Limb (tissue), 2 donors: Measurements from ENCODE around the gene NWD2.
"Not testable (repeated sequence)": the region's sequence is repeated elsewhere in the genome, so short reads cannot be mapped to it uniquely, and the experiment has no call there.

Experiments
- DNase-seq, 2 donors: peaks; one replicate each; pipeline ENCODE4 v3.0.0-alpha.2; 2016; ENCODE audit errors: extremely low spot score in 2 of 2

NWD2 gene

GRCh38 chr4:37244583-37245390 is at the start of gene NWD2:
Gene NWD2 (plus strand): TSS chr4:37244743. CDS start chr4:37245068, 325 bp downstream.
- DNase-seq, result peak; percentile 19 to 73

- no peak for DNase-seq
These were observed 46.6 kb upstream of the NWD2 start for GRCh38 chr4:37197899-37198298.

- DNase-seq, result not testable (repeated sequence)
These were observed 39.8 kb upstream of the NWD2 start for GRCh38 chr4:37204740-37205139.

- DNase-seq, result no peak
These were observed 28.3 kb upstream of the NWD2 start for GRCh38 chr4:37216209-37216608.

GRCh38 chr4:37219242-37219641 is 25.3 kb upstream of the NWD2 start:
- DNase-seq, result no peak

- DNase-seq, result no peak
These were observed 24.6 kb upstream of the NWD2 start for GRCh38 chr4:37219990-37220389.

GRCh38 chr4:37220685-37221084 is 23.9 kb upstream of the NWD2 start:
- no peak for DNase-seq

DNA sequence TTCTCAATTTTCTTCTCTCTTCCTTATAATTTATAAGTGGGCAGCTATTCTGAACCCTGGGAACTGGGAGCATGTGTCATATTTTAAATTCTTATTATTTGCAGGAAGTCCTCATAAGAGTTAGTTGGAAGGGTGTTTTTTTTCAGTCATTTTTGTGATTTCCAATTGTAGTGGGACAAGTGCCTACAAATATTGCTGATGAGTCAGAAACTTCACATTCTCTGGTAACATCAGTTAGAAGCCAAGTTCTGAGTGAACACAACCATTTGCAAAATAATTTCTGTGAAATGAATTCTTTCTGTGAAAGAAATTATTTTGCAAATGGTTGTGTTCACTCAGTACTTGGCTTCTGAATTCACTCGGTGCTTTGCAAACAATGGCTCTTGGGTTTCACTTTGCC is 20.8 kb upstream of the NWD2 start:
- DNase-seq, result no peak

DNA sequence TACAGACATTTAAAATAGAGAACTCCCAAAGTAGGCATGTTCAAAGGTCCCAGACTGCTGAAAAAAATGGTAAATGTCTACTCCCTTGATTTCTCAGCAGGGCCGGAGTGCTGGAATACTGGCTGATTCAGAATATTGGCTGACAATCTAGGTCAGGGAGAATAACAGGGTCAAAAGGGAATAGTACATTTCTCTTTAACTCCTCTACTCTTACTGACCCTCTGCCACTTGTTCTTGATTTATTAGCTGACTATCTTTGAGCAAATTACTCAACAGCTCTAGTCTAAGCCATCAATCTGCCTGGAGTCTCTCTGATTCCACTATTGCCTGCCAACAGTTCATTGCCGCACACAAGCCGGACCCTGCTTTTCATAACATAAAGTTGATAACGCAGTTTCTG is 19.7 kb upstream of the NWD2 start:
- no peak for DNase-seq

DNA sequence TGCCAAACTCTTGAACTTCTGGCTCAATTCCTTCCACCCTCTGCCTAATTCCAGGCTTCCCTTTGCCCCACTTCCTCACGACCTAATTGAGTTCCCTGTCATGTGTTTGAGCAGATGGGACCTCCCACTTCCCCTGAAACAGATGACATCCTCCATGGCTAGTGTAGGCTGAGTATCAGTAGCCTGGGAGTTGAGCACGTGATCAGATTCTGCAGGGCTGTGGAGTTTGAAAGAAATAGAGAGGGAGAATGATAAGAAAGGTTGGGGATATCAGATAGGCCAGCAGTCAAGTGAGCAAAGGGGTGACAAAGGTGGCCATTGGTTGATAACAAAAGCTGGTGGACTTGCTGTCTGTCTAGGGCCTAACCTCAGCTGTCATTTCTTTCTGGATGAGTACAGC is 18.8 kb upstream of the NWD2 start:
- DNase-seq, result no peak

DNA sequence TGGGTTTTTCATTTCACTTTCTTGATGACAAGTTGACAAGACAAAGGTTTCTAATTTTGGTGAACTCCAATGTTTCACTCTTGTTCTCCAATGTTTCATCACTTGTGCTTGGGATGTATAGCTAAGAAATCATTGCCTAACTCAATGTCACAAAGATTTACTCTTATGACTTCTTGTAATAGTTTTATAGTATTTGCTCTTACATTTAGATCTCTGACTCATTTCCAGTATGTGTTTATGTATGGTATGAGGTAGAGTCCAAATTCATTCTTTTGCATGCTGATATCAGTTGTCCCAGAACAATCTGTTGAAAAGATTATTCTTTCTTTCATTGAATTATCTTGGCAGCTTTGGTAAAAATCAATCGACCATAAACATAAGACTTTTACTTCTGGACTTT is 12.2 kb upstream of the NWD2 start:
- DNase-seq, result no peak

GRCh38 chr4:37236165-37236564 is 8.4 kb upstream of the NWD2 start:
- no peak for DNase-seq

- no peak for DNase-seq
These were observed 2.9 kb upstream of the NWD2 start for GRCh38 chr4:37241647-37242046.

DNA sequence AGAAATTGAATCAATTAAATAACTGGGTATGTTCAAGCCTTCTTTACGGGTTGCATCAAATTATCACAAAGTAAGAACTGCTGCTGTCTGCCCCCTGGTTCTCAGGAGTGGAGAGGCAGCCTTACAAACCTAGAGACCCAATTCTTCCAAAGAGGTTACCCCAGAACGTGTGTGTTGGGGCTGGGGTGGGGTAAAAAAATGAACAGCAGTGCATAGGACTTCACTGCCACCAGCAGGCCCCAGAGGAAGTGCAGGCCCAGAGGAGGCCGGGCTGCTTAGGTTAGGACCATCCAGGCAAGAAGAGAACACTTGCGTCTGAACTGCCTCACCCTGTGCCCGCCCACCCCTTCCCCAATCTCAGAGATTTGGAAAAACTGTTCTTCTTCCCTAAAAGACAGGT is 1.5 kb upstream of the NWD2 start:
- no peak for DNase-seq

DNA sequence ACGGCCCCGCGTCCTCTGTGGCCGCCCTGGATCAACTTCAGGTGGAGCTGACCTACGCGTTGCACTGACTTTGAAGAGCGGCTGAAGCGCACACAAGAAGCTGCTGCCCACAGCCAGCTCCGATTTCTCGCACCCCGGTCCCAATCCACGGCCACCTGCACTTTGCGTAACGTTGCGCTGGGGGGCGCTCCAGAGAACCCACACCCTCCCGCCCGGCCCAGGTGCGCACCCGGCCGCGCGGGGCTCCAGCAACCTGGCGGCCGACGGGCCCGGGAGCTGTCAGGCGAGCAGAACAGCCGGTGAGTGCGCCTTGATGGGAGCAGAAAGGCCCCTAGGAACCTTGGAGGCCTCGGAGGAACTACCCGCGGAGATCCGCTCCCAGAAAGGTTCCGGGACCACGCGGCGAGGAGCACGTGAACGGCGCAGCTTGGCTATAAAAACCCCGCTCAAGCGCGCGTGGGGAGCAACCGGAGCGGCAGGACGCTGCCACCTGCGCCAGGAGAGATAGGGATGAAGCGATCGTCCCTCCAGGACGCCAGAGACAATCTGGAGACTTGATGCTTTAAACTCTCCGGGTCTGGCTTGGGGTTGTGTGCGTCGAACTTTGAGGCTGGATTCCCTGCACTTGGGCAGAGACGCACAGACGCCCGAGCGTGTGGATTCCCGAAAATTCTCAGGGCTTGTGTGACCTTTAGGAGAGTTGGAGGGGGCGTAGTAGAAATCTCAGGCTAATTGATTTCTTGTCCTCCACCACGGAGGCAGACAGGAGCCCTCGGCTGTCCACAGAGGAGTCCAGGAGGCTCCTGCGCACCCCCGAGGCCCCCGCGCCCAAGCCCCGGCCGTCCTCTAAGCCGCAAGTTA is 591 bp upstream of the NWD2 start:
- peak in 1 of 2 donors; percentile 43 for DNase-seq

GRCh38 chr4:37245391-37245954 is 930 bp downstream of the NWD2 start:
- no peak for DNase-seq

DNA sequence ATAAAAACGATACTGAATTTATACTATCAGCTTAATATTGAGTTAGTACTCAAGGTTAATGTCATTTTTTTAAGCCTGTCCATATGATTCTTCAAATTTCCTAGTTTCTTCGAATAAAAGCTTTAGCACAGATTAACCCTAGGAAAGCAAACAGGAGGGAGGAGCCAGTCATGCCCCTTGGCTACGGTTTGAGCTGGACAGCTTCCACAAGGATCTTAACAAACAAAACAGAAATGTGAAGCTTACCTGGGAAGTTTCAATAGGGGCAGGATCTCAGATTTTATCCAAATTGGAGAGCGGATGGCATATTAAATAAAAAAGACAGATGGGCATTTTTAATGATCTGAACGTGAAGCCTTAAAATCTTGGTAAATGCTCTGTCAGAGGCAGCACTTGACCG is 2.3 kb downstream of the NWD2 start:
- no peak for DNase-seq

DNA sequence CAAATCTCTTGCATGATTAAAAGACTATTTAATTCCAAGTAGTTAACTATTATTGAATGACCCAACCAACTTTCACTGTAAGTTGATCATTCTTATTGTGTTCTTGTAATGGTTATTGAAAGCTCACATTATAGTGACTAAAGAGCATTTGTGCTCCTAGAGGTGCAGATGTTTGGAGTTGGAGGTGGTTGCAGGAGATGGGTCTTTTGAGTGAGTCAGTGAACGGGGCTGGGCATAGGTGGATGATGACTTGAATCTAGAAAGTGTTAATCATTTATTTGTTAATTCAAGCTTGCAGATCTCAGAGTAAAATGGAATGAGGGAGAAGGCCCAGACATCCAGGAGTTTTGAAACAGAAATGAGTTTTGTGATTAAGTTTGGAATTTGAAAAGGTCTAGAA is 13.7 kb downstream of the NWD2 start:
- DNase-seq, result no peak

GRCh38 chr4:37268319-37268718 is 23.8 kb downstream of the NWD2 start:
- no peak for DNase-seq

DNA sequence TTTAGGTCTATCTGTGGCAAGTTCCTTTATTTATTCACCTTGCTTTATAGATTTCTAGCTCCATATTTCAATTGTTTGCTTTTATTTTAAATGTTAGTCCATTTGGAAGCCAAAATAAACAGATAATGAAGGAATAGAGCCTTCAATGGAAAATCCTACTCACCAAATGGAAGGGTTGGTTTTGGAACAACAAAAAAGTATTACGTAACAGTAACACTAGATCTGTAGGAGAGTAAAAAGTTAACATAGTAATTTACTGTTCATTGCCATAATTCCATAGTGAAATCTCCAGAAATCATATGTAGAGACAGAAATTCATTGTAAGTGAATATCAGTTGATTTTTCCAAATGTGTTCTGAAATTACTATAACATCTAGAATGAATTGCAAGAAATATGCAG is 34.6 kb downstream of the NWD2 start:
- no peak for DNase-seq

- DNase-seq, result no peak
These were observed 35.5 kb downstream of the NWD2 start for GRCh38 chr4:37279894-37280592.

DNA sequence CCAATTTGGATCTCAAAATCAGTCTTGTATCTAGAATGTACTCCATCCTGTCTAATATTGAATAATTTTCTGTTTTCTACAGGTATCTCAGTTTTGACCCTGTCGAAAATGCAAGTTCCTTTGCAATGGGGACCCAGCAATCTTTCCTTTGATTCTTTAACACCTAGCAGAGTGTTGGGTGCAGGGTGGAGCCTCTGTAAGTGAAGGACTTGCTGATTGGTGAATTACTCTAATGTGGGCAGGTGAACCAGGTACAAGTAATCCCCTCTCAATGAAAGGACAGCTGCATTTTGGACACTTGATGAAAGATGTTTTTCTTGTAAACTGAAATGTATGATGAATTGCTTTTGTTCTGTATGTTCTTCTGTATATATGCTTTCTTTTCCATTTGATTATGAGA is 54.9 kb downstream of the NWD2 start:
- no peak for DNase-seq
